Activated naive CD4-positive, alpha-beta T cell treated with anti-CD3 and anti-CD28 coated beads, Interleukin-2, amount 50 U/mL, for 16 hours (primary cell): ENCODE measurements around the gene CIBAR2.
"Not testable (repeated sequence)": the region's sequence is repeated elsewhere in the genome, so short reads cannot be mapped to it uniquely, and the experiment has no call there.

Experiments
- DNase-seq: peaks from one replicate; pipeline ENCODE4 v3.0.0-alpha.2; 2020

CIBAR2 gene

GRCh38 chr16:85057948-85058347 is 54.3 kb downstream of the CIBAR2 start:
- no peak for DNase-seq

- DNase-seq, result no peak
Measured at GRCh38 chr16:85057212-85057889, 54.9 kb downstream of the CIBAR2 start.

GRCh38 chr16:85056211-85056748 is 56.0 kb downstream of the CIBAR2 start:
- no peak for DNase-seq

GRCh38 chr16:85055493-85056210 is 56.6 kb downstream of the CIBAR2 start:
- DNase-seq, result peak; percentile 49

GRCh38 chr16:85054948-85055492 is 57.3 kb downstream of the CIBAR2 start:
- DNase-seq, result no peak

- not testable (repeated sequence) for DNase-seq
Measured at GRCh38 chr16:85054321-85054720, 58.0 kb downstream of the CIBAR2 start.

GRCh38 chr16:85052536-85052935 is 59.7 kb downstream of the CIBAR2 start:
- DNase-seq, result no peak

GRCh38 chr16:85051683-85052082 is 60.6 kb downstream of the CIBAR2 start:
- DNase-seq, result no peak

GRCh38 chr16:85051067-85051581 is 61.1 kb downstream of the CIBAR2 start:
- no peak for DNase-seq

- no peak for DNase-seq
Measured at GRCh38 chr16:85049706-85050305, 62.5 kb downstream of the CIBAR2 start.

- no peak for DNase-seq
Measured at GRCh38 chr16:85048921-85049562, 63.2 kb downstream of the CIBAR2 start.
